ENCODE results near the gene TCTN2. TPM values are rescaled to one million over a fixed set of nuclear protein-coding genes. Genes with fewer than 3 reads are reported as not detected.

The TCTN2 gene
- total RNA-seq, 2 experiments from 2014 or later, result 4.7 to 7.8 TPM

DNA sequence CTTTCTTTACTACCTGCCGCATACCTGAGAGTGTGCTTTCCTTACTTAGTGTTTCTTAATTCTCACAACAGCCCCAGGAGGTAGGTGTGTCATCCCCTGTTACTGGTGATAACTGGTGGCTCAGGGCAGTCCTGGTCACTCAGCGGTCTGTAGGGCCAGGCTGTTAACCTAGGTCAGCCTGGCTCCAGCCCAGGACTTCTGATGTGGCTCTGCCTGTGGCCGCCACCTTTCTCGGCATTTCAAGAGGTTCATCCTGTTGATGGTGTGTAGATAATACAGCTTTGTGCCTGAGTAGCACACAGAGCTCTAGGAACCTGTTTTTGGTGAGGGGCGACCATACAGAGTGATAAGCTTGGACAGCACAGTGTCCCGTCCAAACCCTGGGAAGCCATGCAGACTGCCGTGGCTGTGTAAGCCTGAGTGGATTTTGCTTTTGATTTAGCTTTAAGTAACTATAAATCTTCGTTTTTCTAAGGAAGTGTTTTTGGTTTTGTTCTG is 79.3 kb downstream of the TCTN2 start:
- CTCF ChIA-PET (ENCODE audit: unreplicated experiment), result no interaction called here
- BruUV-seq (replicated peaks), result no TSS peak
- Histone ChIP-seq H3K27ac (ENCODE audit: low read depth, low read length, poor library complexity, severe bottlenecking) (no peak overlapping the region), H3K9me2 (ENCODE audit: insufficient read depth, low read length) (no peaks in the 10 kb centered on the region), H3K79me2 (ENCODE audit: insufficient read depth, low read depth, low read length) (no peaks in the 10 kb centered on the region), H3K4me3 (ENCODE audit: low read depth, low read length, poor library complexity, severe bottlenecking) (no peak overlapping the region), H3K4me2 (ENCODE audit: low read length) (no peak overlapping the region), H3K9me3 (ENCODE audit: low read length) (no peaks in the 10 kb centered on the region), H3K36me3 (ENCODE audit: insufficient read depth, low read length) (peaks cover 92% of the 10 kb centered on the region), H3K4me1 (ENCODE audit: insufficient read depth, low read length, poor library complexity, severe bottlenecking) (no peaks in the 10 kb centered on the region), H4K20me1 (ENCODE audit: insufficient read depth, low read length) (no peaks in the 10 kb centered on the region), H2AFZ (ENCODE audit: low read length) (no peak overlapping the region)
- DNase-seq (ENCODE audit: low spot score), result no peak
- intact Hi-C loops (cut with micrococcal nuclease; ENCODE audit: unreplicated experiment), result no loop called here
- TF ChIP-seq EZH2phosphoT487 (IDR thresholded peaks at IDR 0.05; ENCODE audit: borderline replicate concordance, low read depth, low read length), result no peak
- TF ChIP-seq, protein P1, sequence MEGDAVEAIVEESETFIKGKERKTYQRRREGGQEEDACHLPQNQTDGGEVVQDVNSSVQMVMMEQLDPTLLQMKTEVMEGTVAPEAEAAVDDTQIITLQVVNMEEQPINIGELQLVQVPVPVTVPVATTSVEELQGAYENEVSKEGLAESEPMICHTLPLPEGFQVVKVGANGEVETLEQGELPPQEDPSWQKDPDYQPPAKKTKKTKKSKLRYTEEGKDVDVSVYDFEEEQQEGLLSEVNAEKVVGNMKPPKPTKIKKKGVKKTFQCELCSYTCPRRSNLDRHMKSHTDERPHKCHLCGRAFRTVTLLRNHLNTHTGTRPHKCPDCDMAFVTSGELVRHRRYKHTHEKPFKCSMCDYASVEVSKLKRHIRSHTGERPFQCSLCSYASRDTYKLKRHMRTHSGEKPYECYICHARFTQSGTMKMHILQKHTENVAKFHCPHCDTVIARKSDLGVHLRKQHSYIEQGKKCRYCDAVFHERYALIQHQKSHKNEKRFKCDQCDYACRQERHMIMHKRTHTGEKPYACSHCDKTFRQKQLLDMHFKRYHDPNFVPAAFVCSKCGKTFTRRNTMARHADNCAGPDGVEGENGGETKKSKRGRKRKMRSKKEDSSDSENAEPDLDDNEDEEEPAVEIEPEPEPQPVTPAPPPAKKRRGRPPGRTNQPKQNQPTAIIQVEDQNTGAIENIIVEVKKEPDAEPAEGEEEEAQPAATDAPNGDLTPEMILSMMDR (conservative IDR thresholded peaks at IDR 0.05; ENCODE audit: low read length), result no peak
- POLR2A ChIA-PET, result no interaction called here

DNA sequence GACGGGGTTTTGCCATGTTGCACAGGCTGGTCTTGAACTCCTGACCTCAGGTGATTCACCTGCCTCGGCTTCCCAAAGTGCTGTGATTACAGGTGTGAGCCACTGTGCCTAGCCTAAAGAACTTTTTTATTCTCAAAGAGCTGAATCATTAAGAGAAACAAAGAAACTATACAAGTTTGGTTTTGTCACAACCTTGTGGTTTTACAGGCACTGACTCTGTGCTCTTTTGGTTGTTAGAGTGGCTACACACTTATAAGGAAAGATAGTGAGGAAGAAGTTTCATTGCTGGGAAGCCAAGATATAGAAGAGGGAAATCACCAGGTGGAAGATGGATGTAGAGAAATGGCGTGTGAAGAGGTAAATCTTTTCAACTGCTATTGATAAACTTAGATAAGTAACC is 81.1 kb downstream of the TCTN2 start:
- intact Hi-C loops (cut with micrococcal nuclease; ENCODE audit: unreplicated experiment), result no loop called here
- Histone ChIP-seq H3K27ac (ENCODE audit: low read depth, low read length, poor library complexity, severe bottlenecking) (no peak overlapping the region), H3K4me1 (ENCODE audit: insufficient read depth, low read length, poor library complexity, severe bottlenecking) (no peaks in the 10 kb centered on the region), H3K4me2 (ENCODE audit: low read length) (no peak overlapping the region), H4K20me1 (ENCODE audit: insufficient read depth, low read length) (no peaks in the 10 kb centered on the region), H3K9me3 (ENCODE audit: low read length) (no peaks in the 10 kb centered on the region), H3K36me3 (ENCODE audit: insufficient read depth, low read length) (peaks cover 87% of the 10 kb centered on the region), H3K4me3 (ENCODE audit: low read depth, low read length, poor library complexity, severe bottlenecking) (no peak overlapping the region), H2AFZ (ENCODE audit: low read length) (no peak overlapping the region), H3K79me2 (ENCODE audit: insufficient read depth, low read depth, low read length) (no peaks in the 10 kb centered on the region), H3K9me2 (ENCODE audit: insufficient read depth, low read length) (no peaks in the 10 kb centered on the region)
- DNase-seq (ENCODE audit: low spot score), result no peak
- CTCF ChIA-PET (ENCODE audit: unreplicated experiment), result no interaction called here
- POLR2A ChIA-PET, result interaction anchor here (0.5 kb wide), 1 partner anchor 1221 kb away, joined by 3 read pairs; no protein-coding TSS in a partner anchor
- no peak for TF ChIP-seq EZH2phosphoT487 (IDR thresholded peaks at IDR 0.05; ENCODE audit: borderline replicate concordance, low read depth, low read length)
- TF ChIP-seq, protein P1 (conservative IDR thresholded peaks at IDR 0.05; ENCODE audit: low read length), result no peak
- no TSS peak for BruUV-seq (replicated peaks)

DNA sequence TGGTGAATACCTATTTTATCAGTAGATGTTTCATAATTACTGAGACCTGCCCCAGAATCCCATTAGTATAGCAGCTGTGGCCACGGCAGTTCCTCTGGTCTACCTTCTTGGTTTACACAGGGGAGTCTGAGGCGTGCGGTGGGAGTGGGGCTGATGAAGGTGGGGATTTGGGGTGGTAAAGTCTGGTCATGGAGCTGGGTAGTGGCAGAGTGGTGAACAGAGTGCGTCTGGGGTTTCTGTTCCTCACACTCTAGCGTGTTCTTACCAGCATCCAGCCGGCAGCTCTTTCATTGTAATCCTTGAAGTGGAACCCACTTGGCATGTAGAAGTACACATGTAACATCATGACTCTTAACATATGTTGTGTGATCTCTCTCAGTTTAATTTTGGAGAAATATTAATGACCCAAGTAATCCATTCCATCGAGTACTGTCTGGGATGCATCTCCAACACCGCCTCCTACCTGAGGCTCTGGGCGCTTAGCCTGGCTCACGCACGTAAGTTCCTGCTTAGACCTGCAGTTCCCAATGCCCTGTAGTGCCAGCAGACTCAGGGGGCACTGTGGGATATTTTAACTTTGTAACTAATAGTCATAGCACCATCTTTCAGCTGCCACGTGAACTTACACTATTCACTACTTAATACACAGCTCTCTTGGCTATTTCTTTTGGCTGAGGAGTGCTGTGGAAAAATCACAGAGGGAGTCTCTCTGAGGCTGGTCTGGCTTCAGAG is 83.3 kb downstream of the TCTN2 start:
- Histone ChIP-seq H3K4me2 (ENCODE audit: low read length) (no peak overlapping the region), H3K9me3 (ENCODE audit: low read length) (no peaks in the 10 kb centered on the region), H2AFZ (ENCODE audit: low read length) (no peak overlapping the region), H4K20me1 (ENCODE audit: insufficient read depth, low read length) (no peaks in the 10 kb centered on the region), H3K36me3 (ENCODE audit: insufficient read depth, low read length) (peaks cover 82% of the 10 kb centered on the region), H3K4me3 (ENCODE audit: low read depth, low read length, poor library complexity, severe bottlenecking) (no peak overlapping the region), H3K27ac (ENCODE audit: low read depth, low read length, poor library complexity, severe bottlenecking) (no peak overlapping the region), H3K4me1 (ENCODE audit: insufficient read depth, low read length, poor library complexity, severe bottlenecking) (no peaks in the 10 kb centered on the region), H3K9me2 (ENCODE audit: insufficient read depth, low read length) (no peaks in the 10 kb centered on the region), H3K79me2 (ENCODE audit: insufficient read depth, low read depth, low read length) (no peaks in the 10 kb centered on the region)
- no peak for DNase-seq (ENCODE audit: low spot score)
- CTCF ChIA-PET (ENCODE audit: unreplicated experiment), result no interaction called here
- intact Hi-C loops (cut with micrococcal nuclease; ENCODE audit: unreplicated experiment), result no loop called here
- no TSS peak for BruUV-seq (replicated peaks)
- TF ChIP-seq, protein P1 (conservative IDR thresholded peaks at IDR 0.05; ENCODE audit: low read length), result 0 out of 2 replicates have a peak, but pooled peaks have one; percentile 25
- TF ChIP-seq EZH2phosphoT487 (IDR thresholded peaks at IDR 0.05; ENCODE audit: borderline replicate concordance, low read depth, low read length), result no peak
- POLR2A ChIA-PET, result no interaction called here
